SK-N-SH (cell line): ENCODE measurements around the gene SCAMP5.

Experiments
- CTCF ChIP-seq: fragments of 200-600 bp; sonication (generic); IDR thresholded peaks from 2 replicates; pipeline ENCODE4 v1.6.1; 2017; ENCODE audit warnings: antibody characterized with exemption, mild to moderate bottlenecking, moderate library complexity
- EP300 ChIP-seq, 2 experiments: IDR thresholded peaks; 2 replicates each; pipeline versions ENCODE4 v1.4.0 to v1.6.1; 2012; ENCODE audit warnings: borderline replicate concordance in 1 of 2, low read depth in 1 of 2, low read length in 1 of 2
- FOXJ3 ChIP-seq: sonication (generic); formaldehyde crosslinking; IDR thresholded peaks from 2 replicates; pipeline ENCODE4 v1.5.1; 2020; ENCODE audit warnings: mild to moderate bottlenecking, missing genetic modification reagents
- GABPA ChIP-seq: IDR thresholded peaks from 2 replicates; pipeline ENCODE4 v1.4.0; 2012; ENCODE audit warnings: low read depth, mild to moderate bottlenecking
- MXI1 ChIP-seq: IDR thresholded peaks from 2 replicates; pipeline ENCODE4 v1.6.1; 2012; ENCODE audit warnings: mild to moderate bottlenecking, low read depth, low read length, improper control_type of control experiment
- PBX3 ChIP-seq: IDR thresholded peaks from 2 replicates; pipeline ENCODE4; 2012
- POLR2AphosphoS5 ChIP-seq: IDR thresholded peaks from 2 replicates; pipeline ENCODE4 v1.6.1; 2012; ENCODE audit warnings: low read depth, low read length
- RAD21 ChIP-seq: IDR thresholded peaks from 2 replicates; pipeline ENCODE4 v1.6.1; 2012; ENCODE audit warnings: mild to moderate bottlenecking, low read length
- RFX5 ChIP-seq: IDR thresholded peaks from 2 replicates; pipeline ENCODE4 v1.6.1; 2012; ENCODE audit warnings: mild to moderate bottlenecking, improper control_type of control experiment, low read length
- RXRA ChIP-seq: IDR thresholded peaks from 2 replicates; pipeline ENCODE4 v1.4.0; 2012; ENCODE audit warnings: low read depth, mild to moderate bottlenecking, borderline replicate concordance
- SIN3A ChIP-seq: IDR thresholded peaks from 2 replicates; pipeline ENCODE4 v1.6.1; 2012; ENCODE audit warnings: low read depth, mild to moderate bottlenecking, low read length, moderate library complexity, borderline replicate concordance
- TAF1 ChIP-seq: IDR thresholded peaks from 2 replicates; pipeline ENCODE4 v1.6.1; 2012; ENCODE audit warnings: low read depth, mild to moderate bottlenecking, low read length, moderate library complexity, borderline replicate concordance
- USF1 ChIP-seq: IDR thresholded peaks from 2 replicates; pipeline ENCODE4 v1.4.0; 2012; ENCODE audit warnings: low read depth, borderline replicate concordance
- YY1 ChIP-seq: IDR thresholded peaks from 2 replicates; pipeline ENCODE4 v1.4.0; 2012; ENCODE audit warnings: low read depth, mild to moderate bottlenecking

- no peak for TF ChIP-seq MXI1
- no peak for TF ChIP-seq SIN3A
- TF ChIP-seq CTCF, result no peak
- no peak for TF ChIP-seq YY1
- TF ChIP-seq FOXJ3 (CRISPR knock-in tag), result no peak
- TF ChIP-seq RFX5, result no peak
- TF ChIP-seq USF1, result no peak
- TF ChIP-seq RAD21, result no peak
- TF ChIP-seq GABPA, result no peak
- TF ChIP-seq EP300 (IDR thresholded peaks at IDR 0.05; ENCODE audit: borderline replicate concordance in 1 of 2, low read depth in 1 of 2, low read length in 1 of 2), result no peak
- no peak for TF ChIP-seq PBX3
- no peak for TF ChIP-seq TAF1
- TF ChIP-seq RXRA, result no peak
- TF ChIP-seq POLR2AphosphoS5, result no peak
These were observed 56.3 kb downstream of the SCAMP5 start for GRCh38 chr15:75051711-75052110.
